HG03571 (cell line): Measurements from ENCODE around the gene MESD.

Experiments
- ATAC-seq: cut with Tn5 transposase; IDR thresholded peaks from one replicate; pipeline ENCODE4 v1.9.1; 2021; ENCODE audit not compliant: unreplicated experiment

MESD gene

GRCh38 chr15:80940331-80940730 lies 49.3 kb downstream of the MESD start:
- no peak for ATAC-seq

- no peak for ATAC-seq
Measured at GRCh38 chr15:80939216-80939615, 50.4 kb downstream of the MESD start.

- ATAC-seq: no peak
Measured at GRCh38 chr15:80937718-80938117, 51.9 kb downstream of the MESD start.

- no peak for ATAC-seq
Measured at GRCh38 chr15:80936288-80937078, 53.1 kb downstream of the MESD start.

- ATAC-seq: no peak
Measured at GRCh38 chr15:80934761-80935221, 54.8 kb downstream of the MESD start.

GRCh38 chr15:80932989-80933388 lies 56.6 kb downstream of the MESD start:
- no peak for ATAC-seq

GRCh38 chr15:80932513-80932815 lies 57.2 kb downstream of the MESD start:
- no peak for ATAC-seq

- ATAC-seq: no peak
Measured at GRCh38 chr15:80931721-80932512, 57.7 kb downstream of the MESD start.

GRCh38 chr15:80931191-80931590 lies 58.4 kb downstream of the MESD start:
- no peak for ATAC-seq

GRCh38 chr15:80929689-80930088 lies 59.9 kb downstream of the MESD start:
- no peak for ATAC-seq

- no peak for ATAC-seq
Measured at GRCh38 chr15:80929225-80929624, 60.4 kb downstream of the MESD start.

- ATAC-seq: no peak
Measured at GRCh38 chr15:80926126-80926525, 63.5 kb downstream of the MESD start.

GRCh38 chr15:80925597-80926059 lies 64.0 kb downstream of the MESD start:
- no peak for ATAC-seq

GRCh38 chr15:80924278-80924677 lies 65.3 kb downstream of the MESD start:
- ATAC-seq: no peak

- no peak for ATAC-seq
Measured at GRCh38 chr15:80923668-80924067, 66.0 kb downstream of the MESD start.

- no peak for ATAC-seq
Measured at GRCh38 chr15:80921736-80922410, 67.7 kb downstream of the MESD start.

GRCh38 chr15:80920271-80920699 lies 69.3 kb downstream of the MESD start:
- no peak for ATAC-seq

GRCh38 chr15:80918196-80918783 lies 71.3 kb downstream of the MESD start:
- ATAC-seq: no peak

- no peak for ATAC-seq
Measured at GRCh38 chr15:80916056-80916455, 73.6 kb downstream of the MESD start.

GRCh38 chr15:80915472-80915871 lies 74.1 kb downstream of the MESD start:
- no peak for ATAC-seq

- ATAC-seq: no peak
Measured at GRCh38 chr15:80913541-80913940, 76.1 kb downstream of the MESD start.
